Naive thymus-derived CD4-positive, alpha-beta T cell (primary cell): ENCODE data around the gene GPR173. TPM values are rescaled to one million over a fixed set of nuclear protein-coding genes. Genes with fewer than 3 reads are reported as not detected.

Experiments
- polyA plus RNA-seq, 2 donors: library from polyadenylated mRNA; unstranded; fragments of 300-500 nt; fragmentation: Illumina TruSeq; gene quantifications; one replicate each; pipeline ENCODE4 v1.2.3, GENCODE V29; 2021
- total RNA-seq, 6 experiments: library from RNA in 5 of 6; stranded (reverse) in 5 of 6; gene quantifications; 1 replicate in 5 of 6; 2 replicates in 1 of 6; pipeline ENCODE4 v1.2.3 and lab custom pipeline; 2021 to 2026

Gene GPR173
- total and polyA plus RNA-seq, 7 experiments from 2014 or later, result 0.13 to 0.47 TPM; not detected in 5

Other genes with a start within 250 kb of the GPR173 start
- gene XAGE5, start 237.5 kb upstream of the GPR173 start, total RNA-seq, result not detected
- not detected for gene XAGE5, start 237.5 kb upstream of the GPR173 start, polyA plus RNA-seq
- not detected for gene XAGE3, start 180.7 kb upstream of the GPR173 start, total RNA-seq
- not detected for gene XAGE3, start 180.7 kb upstream of the GPR173 start, polyA plus RNA-seq
- 10 to 100 TPM in 2 of 5 experiments, 1 to 10 TPM in 3; 7.4 to 17.3 (median 9.4) TPM for gene FAM156B, start 151.5 kb upstream of the GPR173 start, total RNA-seq
- gene FAM156B, start 151.5 kb upstream of the GPR173 start, polyA plus RNA-seq, result 10 to 100 TPM; 10.1 to 10.7 TPM
- gene FAM156A, start 90.3 kb upstream of the GPR173 start, total RNA-seq, result 10 to 100 TPM; 17.6 to 32.3 (median 25.3) TPM
- gene FAM156A, start 90.3 kb upstream of the GPR173 start, polyA plus RNA-seq, result 1 to 10 TPM; 3.7 to 7.7 TPM
- gene TSPYL2, start 33.6 kb downstream of the GPR173 start, total RNA-seq, result 100 to 1,000 TPM in 4 of 5 experiments, 10 to 100 TPM in 1; 23.4 to 239 (median 166) TPM
- 10 to 100 TPM; 21.9 to 40.9 TPM for gene TSPYL2, start 33.6 kb downstream of the GPR173 start, polyA plus RNA-seq
- gene KANTR, start 45.4 kb downstream of the GPR173 start, total RNA-seq, result 10 to 100 TPM; 12.5 to 29.9 (median 16.9) TPM
- 1 to 10 TPM; 1.7 to 4.6 TPM for gene KANTR, start 45.4 kb downstream of the GPR173 start, polyA plus RNA-seq
- 100 to 1,000 TPM; 104 to 216 (median 132) TPM for gene KDM5C, start 176.4 kb downstream of the GPR173 start, total RNA-seq
- 10 to 100 TPM; 24.4 to 36.5 TPM for gene KDM5C, start 176.4 kb downstream of the GPR173 start, polyA plus RNA-seq
- 1 to 10 TPM in 2 of 5 experiments, under 1 TPM in 3; 0.46 to 9.1 (median 1.00) TPM for gene IQSEC2, start 232.8 kb downstream of the GPR173 start, total RNA-seq
- gene IQSEC2, start 232.8 kb downstream of the GPR173 start, polyA plus RNA-seq, result under 1 TPM; 0.20 to 0.24 TPM